Measurements from ENCODE around the gene CNTNAP2.

Gene CNTNAP2

DNA sequence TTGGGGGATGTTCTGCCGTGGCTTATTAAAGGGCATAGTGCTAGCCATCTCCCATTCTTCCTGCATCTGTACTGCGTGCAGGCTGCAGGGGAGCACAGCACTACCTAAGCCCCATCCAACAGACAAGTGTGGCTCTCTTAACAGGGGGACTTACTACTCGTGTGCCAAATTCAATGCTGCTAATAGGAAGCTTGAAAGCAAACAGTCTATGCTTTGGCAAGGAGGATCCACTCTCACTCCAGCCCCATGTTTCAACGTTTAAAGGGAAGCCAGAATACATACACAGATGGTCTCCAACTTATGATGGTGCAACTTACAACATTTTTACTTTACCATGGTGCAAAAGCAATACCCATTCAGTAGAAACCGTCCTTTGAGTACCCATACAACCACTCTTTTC lies 2245.9 kb downstream of the CNTNAP2 start:
- Histone ChIP-seq H3K4me2 (ENCODE audit: low read depth, low read length, poor library complexity, severe bottlenecking) (no peak overlapping the region), H3K27ac (ENCODE audit: low read depth, low read length) (no peak overlapping the region), H3K27me3 (ENCODE audit: low read length) (no peaks in the 10 kb centered on the region), H4K20me1 (ENCODE audit: low read depth, low read length) (no peaks in the 10 kb centered on the region), H3K79me2 (ENCODE audit: insufficient read depth, low read length) (no peaks in the 10 kb centered on the region), H3K9ac (ENCODE audit: low read length) (no peak overlapping the region), H3F3A (ENCODE audit: insufficient read depth) (no peaks in the 10 kb centered on the region), H2AFZ (ENCODE audit: low read depth, low read length, severe bottlenecking) (no peak overlapping the region), H3K9me2 (replicated peaks; ENCODE audit: insufficient read depth, low read length) (no peaks in the 10 kb centered on the region), H3K9me3 (ENCODE audit: insufficient read depth, low read length) (no peaks in the 10 kb centered on the region), H3K4me3 (ENCODE audit: insufficient read depth, low read length, poor library complexity, severe bottlenecking) (no peak overlapping the region), H3K36me3 (ENCODE audit: low read length) (no peaks in the 10 kb centered on the region)
- TF ChIP-seq, protein P1, sequence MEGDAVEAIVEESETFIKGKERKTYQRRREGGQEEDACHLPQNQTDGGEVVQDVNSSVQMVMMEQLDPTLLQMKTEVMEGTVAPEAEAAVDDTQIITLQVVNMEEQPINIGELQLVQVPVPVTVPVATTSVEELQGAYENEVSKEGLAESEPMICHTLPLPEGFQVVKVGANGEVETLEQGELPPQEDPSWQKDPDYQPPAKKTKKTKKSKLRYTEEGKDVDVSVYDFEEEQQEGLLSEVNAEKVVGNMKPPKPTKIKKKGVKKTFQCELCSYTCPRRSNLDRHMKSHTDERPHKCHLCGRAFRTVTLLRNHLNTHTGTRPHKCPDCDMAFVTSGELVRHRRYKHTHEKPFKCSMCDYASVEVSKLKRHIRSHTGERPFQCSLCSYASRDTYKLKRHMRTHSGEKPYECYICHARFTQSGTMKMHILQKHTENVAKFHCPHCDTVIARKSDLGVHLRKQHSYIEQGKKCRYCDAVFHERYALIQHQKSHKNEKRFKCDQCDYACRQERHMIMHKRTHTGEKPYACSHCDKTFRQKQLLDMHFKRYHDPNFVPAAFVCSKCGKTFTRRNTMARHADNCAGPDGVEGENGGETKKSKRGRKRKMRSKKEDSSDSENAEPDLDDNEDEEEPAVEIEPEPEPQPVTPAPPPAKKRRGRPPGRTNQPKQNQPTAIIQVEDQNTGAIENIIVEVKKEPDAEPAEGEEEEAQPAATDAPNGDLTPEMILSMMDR (IDR thresholded peaks at IDR 0.05; ENCODE audit: insufficient read depth, low read length, poor library complexity, severe bottlenecking) = no peak
- TF ChIP-seq EZH2phosphoT487 (conservative IDR thresholded peaks at IDR 0.05; ENCODE audit: low read length) = no peak

DNA sequence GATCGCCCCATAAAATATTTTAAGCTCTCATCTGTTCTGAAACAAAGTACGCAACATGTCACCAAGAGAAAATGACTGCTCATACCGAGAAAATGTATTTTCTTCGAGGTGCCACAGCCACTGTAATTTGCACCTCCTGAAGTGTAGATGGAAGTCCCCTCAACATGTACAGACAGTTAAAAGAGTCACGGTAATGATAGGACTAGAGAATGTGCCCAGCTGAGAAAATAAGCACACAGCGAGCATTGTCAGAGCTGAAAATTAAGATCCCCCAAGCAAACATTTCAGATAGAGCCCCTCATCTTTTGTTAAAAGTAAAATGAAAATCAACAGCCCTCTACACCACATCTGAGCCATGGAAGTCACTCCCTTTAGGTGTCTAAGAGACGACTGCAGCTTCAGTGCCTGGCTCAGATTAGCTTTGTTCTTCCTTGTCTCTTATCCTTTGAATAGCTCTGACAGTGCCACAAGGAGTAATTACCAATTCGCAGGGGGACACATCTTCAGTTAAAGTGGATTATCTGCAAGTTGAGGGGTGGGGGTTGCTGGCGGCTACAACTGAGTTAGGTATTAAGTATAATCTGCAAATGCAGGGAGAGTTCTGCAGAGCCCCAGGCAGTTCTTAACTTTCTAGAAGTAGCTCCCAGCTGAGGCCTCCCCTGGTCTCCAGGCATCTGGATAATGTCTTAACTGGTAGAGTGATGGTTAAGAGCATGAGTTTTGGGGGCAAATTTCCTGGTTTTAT lies 2251.3 kb downstream of the CNTNAP2 start:
- Histone ChIP-seq H3K4me3 (ENCODE audit: insufficient read depth, low read length, poor library complexity, severe bottlenecking) (no peak overlapping the region), H4K20me1 (ENCODE audit: low read depth, low read length) (no peaks in the 10 kb centered on the region), H3K4me2 (ENCODE audit: low read depth, low read length, poor library complexity, severe bottlenecking) (no peak overlapping the region), H3K9me2 (replicated peaks; ENCODE audit: insufficient read depth, low read length) (no peaks in the 10 kb centered on the region), H3K9ac (ENCODE audit: low read length) (no peak overlapping the region), H3K36me3 (ENCODE audit: low read length) (no peaks in the 10 kb centered on the region), H3K27ac (ENCODE audit: low read depth, low read length) (no peak overlapping the region), H3F3A (ENCODE audit: insufficient read depth) (no peaks in the 10 kb centered on the region), H3K27me3 (ENCODE audit: low read length) (no peaks in the 10 kb centered on the region), H3K9me3 (ENCODE audit: insufficient read depth, low read length) (no peaks in the 10 kb centered on the region), H2AFZ (ENCODE audit: low read depth, low read length, severe bottlenecking) (no peak overlapping the region), H3K79me2 (ENCODE audit: insufficient read depth, low read length) (no peaks in the 10 kb centered on the region)
- TF ChIP-seq EZH2phosphoT487 (conservative IDR thresholded peaks at IDR 0.05; ENCODE audit: low read length) = no peak
- TF ChIP-seq, protein P1 (IDR thresholded peaks at IDR 0.05; ENCODE audit: insufficient read depth, low read length, poor library complexity, severe bottlenecking) = no peak

DNA sequence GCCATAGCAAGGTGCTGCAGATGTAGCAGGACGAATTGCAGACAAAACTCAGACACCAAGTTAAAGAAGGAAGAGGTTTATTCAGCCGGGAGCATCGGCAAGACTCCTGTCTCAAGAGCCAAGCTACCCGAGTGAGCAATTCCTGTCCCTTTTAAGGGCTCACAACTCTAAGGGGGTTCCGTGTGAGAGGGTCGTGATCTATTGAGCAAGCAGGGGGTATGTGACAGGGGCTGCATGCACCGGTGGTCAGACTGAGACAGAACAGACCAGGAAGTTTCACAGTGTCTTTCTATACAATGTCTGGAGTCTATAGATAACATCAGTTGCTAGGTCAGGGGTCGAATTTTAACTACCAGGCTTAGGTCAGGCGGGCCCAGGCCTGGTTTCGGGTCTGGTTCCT lies 2252.0 kb downstream of the CNTNAP2 start:
- H3K27ac ChIP-seq (ENCODE audit: low read depth, low read length) = no peak overlapping the region
- no peak overlapping the region for H2AFZ ChIP-seq (ENCODE audit: low read depth, low read length, severe bottlenecking)
- H3K4me2 ChIP-seq (ENCODE audit: low read depth, low read length, poor library complexity, severe bottlenecking) = no peak overlapping the region
- no peak overlapping the region for H3K4me3 ChIP-seq (ENCODE audit: insufficient read depth, low read length, poor library complexity, severe bottlenecking)
- H3K9me3 ChIP-seq (ENCODE audit: insufficient read depth, low read length) = no peaks in the 10 kb centered on the region
- no peaks in the 10 kb centered on the region for H3K36me3 ChIP-seq (ENCODE audit: low read length)
- H4K20me1 ChIP-seq (ENCODE audit: low read depth, low read length) = no peaks in the 10 kb centered on the region
- H3K9me2 ChIP-seq (replicated peaks; ENCODE audit: insufficient read depth, low read length) = no peaks in the 10 kb centered on the region
- H3F3A ChIP-seq (ENCODE audit: insufficient read depth) = no peaks in the 10 kb centered on the region
- no peak for TF ChIP-seq EZH2phosphoT487 (conservative IDR thresholded peaks at IDR 0.05; ENCODE audit: low read length)
- TF ChIP-seq, protein P1 (IDR thresholded peaks at IDR 0.05; ENCODE audit: insufficient read depth, low read length, poor library complexity, severe bottlenecking) = no peak
- no peak overlapping the region for H3K9ac ChIP-seq (ENCODE audit: low read length)
- no peaks in the 10 kb centered on the region for H3K79me2 ChIP-seq (ENCODE audit: insufficient read depth, low read length)
- H3K27me3 ChIP-seq (ENCODE audit: low read length) = no peaks in the 10 kb centered on the region
